Renal pelvis (tissue), 4 donors: ENCODE results near the gene RIOK1. TPM values are rescaled to one million over a fixed set of nuclear protein-coding genes. Genes with fewer than 3 reads are reported as not detected.

ENCODE experiments used
- DNase-seq: peaks from one replicate; pipeline ENCODE4 v3.0.0-alpha.2; 2013
- polyA plus RNA-seq, 3 donors: library from polyadenylated mRNA; unstranded; fragments of 120-200 nt; gene quantifications; one replicate each; pipeline ENCODE4 v1.2.1, GENCODE V29; 2013; ENCODE audit not compliant: insufficient read length in 3 of 3

RIOK1 gene
- polyA plus RNA-seq, 3 donors: 28.4 to 34.3 (median 33.4) TPM

DNA sequence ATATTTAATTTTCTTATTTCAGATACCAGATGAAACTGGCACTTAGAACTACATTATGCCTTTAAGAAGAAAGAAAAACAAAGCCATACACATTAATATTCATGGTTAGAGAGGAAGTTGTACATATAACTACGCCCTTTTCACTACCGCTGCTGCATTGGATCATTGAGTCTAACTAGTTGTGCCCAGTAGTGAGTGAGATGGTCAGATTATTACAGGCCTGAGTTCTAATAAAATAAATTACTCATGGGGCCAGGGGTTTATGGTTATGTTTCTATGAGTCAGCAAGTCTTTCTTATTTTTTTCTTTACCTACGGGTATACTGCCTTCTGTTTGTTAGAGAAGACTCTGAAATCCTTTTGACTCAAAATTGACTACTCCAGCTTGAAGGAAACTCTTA, 11.5 kb downstream of the RIOK1 start:
- DNase-seq: no peak

DNA sequence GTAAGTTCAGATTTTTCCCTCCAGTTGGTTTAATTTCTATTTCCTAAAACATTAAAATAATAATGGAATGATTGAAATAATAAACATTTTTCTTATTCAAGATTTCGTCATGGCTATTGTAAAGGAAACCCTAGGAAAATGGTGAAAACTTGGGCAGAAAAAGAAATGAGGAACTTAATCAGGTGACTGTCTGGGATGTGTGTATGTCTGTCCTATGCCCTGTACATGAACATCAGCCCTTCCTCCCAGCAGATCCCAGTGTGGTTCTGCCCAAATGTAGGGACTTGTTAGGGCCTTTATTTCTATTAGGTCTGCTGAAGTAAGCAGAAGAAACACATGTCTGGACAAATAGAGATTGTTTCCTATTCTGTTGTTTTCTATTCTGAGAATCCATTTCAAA, 13.1 kb downstream of the RIOK1 start:
- no peak for DNase-seq

DNA sequence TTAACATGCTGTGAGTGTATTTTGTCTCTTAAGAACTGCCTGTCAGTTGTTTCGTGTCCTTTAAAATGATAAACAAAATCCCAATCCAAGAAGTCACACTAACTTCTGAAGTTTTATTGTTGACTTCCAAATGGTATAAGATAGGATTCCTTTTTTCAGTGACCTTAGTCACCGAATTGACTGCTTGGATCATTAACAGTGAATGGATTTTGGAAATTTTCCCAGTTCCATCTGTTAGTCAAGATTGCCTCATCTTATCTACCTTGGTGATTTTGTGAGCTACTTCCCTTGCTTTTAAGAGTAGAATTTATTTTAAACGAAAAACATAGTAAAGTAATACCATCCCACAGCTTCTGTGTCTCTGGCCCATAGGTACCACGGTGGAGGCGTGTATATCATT, 14.9 kb downstream of the RIOK1 start:
- no peak for DNase-seq

DNA sequence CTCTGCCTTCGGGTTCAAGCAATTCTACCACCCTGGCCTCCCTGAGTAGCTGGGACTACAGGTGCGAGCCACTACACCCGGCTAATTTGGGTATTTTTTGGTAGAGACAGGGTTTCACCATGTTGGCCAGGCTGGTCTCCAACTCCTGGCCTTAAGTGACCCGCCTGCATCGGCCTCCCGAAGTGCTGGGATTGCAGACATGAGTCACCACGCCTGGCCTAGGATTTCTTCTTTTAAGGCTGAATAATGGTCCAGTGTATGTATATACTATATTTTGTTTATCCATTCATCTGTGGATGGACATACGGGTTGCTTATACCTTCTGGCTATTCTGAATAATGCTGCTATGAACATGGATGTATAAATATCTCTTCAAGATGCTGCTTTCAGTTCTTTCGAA, 17.1 kb downstream of the RIOK1 start:
- DNase-seq: no peak

DNA sequence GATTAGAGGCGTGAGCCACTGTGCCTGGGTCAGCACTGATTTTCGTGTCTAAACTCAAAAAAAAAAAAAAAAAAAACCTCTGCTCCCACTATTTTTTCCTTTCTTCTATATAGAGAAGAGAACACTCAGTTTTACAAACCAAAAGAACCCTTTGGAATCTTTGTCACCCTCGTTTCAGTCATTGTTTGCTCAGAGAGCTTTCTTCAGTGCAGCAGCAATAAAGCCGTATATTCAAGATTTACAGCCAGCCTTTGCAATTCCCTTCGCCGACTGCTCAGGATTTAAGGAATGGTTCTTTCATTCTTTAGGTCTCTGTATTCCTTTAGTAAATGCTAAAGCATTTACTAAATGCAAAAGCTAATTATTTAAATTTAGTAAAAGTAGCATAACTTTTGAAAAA, 20.1 kb downstream of the RIOK1 start:
- DNase-seq: no peak

DNA sequence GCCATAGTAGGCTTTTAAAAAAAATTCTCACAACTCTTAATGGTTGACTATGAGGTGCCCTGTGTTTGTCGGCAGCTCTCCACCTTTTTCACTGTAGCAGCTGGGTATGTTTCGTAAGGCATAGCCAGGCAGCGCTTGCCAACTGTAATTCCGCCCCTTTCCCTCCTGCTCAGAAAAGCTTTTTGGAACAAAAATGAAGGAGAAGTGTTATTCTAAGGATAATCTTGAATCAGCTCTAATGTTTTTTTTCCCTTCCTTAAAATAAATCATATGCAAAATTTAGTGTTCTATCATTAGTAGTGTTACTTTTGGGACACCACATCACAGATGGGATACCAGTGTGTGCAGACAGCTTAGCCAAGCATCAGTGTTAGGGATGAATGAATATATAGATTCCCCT, 21.2 kb downstream of the RIOK1 start:
- DNase-seq: no peak

DNA sequence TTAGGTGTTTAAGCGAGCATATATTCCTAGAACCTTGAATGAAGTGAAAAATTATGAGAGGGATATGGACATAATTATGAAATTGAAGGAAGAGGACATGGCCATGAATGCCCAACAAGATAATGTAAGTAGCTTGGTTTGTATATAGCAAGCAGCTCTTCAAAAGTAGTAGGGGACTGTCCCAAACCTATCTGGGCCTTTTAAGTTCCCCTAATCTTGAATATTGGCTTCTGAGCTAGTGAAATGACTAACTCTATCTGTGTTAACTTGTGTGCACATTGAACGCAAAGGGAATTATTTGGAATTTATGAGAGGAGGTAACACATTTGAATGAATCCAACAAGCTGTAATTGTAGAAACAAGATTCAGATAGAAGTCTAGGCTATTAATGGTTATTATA, 21.7 kb downstream of the RIOK1 start:
- no peak for DNase-seq

DNA sequence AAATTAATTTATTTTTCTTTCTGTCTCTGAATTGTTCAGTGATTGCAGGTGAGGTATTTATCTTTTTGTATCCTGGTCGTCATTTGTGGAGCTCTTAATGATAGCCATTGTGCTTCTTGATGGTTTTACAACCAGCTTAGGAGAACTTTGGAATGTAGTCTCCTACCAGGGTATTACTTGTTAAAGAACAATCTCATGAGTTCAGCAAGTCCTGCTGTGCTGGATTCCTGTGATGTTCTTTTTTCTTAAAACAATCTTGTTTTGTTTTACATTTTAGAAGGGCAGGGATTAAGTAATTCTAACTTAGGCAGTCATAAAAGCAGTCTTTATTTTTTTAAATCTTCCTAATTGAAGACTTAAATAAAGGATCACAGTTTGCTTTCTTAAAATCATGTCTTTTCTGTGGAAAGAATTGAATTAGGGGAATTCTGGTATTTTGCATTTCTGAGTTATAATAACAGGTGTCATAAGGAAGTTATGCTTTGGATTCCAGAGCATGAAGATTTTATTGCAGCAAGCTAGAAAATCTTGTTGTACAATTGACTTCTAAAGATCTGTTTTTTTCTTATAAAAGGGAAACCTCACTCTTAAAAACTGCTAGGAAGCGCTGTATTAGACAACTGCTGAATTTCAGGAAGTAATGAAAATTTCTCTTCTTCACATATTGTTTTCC, 23.7 kb downstream of the RIOK1 start:
- DNase-seq: no peak

DNA sequence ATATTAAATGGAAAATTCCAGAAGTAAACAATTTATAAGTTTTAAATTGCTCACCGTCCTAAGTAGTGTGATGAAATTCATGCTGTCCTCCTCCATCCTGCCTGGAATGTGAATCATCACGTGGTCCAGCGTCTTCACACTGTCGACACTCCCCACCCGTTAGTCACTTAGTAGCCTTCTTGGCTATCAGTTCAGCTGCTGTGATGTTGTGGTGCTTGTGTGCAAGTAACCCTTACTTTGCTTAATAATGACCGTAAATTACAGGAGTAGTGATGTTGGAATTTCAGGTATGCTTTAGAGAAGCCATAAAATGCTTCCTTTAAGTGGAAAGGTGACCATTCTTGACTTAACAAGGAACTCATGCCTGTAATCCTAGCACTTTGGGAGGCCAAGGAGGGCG, 25.2 kb downstream of the RIOK1 start:
- no peak for DNase-seq

DNA sequence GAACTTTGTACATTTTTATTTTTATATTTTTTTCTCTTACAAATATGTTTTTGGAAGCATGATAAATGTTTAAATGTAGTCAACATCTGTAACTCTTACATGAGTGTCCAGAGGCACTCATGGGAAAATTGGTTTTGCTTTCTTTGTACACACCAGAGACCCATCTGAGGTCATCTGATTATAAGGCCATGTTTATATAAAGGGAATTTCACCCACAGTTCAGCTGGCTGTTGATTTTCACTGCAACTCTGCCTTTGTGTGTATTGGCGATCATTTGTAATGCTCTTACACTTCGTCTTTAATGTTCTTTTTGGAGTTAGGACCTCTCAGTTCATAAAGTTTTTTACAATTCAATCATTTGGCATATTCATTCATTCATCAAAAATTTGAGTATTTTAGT, 28.1 kb downstream of the RIOK1 start:
- no peak for DNase-seq

DNA sequence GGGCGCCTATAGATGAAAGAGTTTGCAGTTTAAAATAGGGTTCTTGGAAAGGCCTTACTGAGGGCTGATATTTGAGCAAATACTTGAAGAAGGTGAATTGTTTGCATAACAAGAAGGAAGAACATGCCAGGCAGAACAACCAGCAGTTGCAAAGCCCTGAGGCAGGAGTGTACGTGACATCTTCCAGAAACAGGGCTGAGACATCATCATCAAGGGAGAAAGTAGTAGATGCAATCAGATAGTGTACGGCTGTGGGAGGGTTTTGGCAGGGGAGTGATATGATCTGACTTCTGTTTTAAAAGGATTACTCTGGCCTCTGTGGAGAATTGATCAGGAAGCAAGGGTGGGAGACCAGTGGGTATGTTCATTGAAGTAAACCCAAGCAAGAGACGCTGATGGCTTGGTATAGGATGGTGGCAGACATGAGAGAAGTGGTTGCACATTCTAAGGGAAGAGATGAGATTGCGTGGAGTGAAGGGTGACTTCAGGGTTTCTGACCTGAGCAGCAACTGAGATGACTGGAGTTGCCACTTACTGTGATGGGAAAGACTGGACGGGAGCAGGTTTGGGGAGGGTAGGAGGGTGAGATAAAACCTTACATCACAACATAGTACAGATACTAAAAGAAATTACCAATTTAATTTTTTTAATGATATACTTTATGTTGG, 28.8 kb downstream of the RIOK1 start:
- DNase-seq: no peak

DNA sequence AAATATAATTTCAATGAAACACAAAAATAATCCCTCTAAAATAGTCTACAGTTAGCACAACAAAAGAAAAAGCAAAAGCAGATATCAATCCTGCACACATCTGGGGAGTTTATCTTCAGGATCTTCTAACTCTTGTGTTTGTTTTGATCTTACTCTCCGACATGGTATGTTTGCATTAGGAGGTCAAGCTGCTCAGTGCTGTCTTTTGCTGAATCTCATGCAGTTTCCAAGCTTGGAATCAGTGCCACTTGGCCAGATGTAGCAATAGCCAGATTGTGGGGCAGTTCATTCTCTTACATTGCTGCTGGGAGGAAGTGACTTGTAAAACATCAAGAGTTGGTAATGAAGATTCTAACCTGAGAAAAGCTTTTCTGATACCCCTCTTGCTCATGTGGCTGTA, 29.5 kb downstream of the RIOK1 start:
- DNase-seq: no peak

DNA sequence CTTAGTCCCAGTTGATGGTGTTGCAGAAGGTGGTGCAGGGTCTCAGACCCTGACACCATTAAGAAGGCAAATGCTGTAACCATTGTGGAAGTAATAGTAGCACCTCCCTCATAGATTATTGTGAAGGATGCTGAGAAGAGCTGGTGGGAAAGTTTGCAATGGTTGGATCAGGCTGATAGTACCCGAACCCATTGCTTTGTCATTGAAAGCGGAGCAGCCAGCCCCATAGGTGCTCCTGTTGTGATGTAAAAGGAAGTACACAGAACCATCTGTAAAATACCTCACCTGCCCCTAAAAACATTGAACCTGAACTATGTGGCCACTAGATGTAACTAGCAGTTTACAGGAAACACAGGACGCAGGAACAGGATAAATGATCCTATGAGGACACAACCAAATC, 31.5 kb downstream of the RIOK1 start:
- no peak for DNase-seq

DNA sequence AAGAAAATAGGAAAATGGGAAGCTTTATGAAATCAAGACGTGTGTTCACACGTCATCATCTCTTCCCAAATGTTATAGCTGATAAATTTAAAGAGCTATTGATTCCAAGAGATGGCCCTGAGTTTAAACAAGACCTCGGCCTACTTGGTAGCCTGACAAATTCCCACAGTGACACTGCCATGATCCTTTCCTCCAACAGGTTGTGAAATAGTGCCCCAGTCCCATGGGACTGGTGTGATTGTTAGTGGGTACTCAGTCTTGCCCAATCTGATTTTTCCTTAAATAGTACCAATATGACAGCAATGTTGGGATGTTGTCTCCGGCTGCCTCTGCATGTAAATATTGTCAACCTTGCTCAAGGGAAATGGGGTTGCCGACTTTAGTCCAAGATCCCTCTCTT, 34.5 kb downstream of the RIOK1 start:
- no peak for DNase-seq

DNA sequence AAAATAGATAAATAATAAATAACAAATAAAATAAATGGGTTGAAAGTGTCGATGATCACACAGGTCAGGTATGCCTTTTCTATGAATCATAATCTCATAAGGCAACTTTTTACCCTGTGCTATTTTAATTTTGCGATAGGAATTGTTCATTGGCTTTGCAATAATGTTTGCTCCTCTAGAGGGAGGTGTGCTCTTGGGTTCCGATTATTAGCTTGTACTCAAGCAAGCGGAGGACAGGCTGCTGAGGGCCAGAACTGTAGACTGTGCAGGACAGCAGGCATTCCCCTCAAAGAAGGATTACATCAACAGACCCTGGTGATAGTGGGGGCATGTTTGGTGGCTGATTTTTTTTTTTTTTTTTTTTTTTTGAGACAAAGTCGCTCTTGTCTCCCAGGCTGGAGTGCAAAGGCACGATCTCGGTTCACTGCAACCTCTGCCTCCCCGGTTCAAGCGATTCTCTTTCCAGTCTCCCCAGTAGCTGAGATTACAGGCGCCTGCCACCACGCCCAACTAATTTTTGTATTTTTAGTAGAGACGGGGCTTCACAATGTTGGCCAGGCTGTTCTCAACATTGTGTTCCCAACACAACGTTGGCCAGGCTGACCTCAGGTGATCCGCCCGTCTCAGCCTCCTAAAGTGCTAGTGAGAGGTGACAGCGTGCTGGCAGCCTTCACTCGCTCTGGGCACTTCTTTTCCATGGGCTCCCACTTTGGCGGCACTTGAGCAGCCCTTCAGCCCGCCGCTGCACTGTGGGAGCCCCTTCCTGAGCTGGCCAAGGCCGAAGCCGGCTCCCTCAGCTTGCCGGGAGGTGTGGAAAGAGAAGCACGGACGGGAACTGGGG, 35.6 kb downstream of the RIOK1 start:
- DNase-seq: no peak

DNA sequence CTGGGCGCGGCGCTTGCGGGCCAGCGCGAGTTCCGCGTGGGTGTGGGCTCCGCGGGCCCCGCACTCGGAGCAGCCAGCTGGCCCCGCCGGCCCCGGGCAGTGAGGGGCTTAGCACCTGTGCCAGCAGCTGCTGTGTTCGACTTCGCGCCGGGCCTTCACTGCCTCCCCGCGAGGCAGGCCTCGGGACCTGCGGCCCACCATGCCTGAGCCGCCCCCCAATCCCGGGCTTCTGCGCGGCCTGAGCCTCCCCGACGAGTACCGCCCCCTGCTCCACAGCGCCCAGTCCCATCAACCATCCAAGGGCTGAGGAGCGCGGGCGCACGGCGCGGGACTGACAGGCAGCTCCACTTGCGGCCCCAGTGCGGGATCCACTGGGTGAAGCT, 36.2 kb downstream of the RIOK1 start:
- no peak for DNase-seq

DNA sequence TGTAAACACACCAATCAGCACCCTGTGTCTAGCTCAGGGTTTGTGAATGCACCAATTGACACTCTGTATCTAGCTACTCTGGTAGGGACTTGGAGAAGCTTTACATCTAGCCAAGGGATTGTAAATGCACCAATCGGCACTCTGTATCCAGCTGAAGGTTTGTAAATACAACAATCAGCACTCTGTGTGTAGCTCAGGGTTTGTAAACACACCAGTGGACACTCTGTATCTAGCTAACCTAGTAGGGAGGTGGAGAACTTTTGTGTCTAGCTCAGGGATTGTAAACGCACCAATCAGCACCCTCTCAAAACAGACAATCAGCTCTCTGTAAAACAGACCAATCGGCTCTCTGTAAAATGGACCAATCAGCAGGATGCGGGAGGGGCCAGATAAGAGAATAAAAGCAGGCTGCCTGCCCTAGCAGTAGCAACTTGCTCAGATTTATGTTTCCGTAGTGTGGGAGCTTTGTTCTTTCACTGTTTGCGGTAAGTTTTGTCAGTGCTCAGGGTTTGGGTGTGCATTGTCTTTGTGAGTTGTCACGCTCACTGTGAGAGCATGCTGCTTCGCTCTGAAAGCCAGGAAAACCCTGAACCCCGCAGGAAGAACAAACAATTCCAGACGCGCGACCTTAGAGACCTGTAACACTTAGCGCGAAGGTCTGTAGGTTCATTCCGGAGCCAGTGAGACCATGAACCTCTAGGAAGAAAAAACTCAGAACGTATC, 37.0 kb downstream of the RIOK1 start:
- DNase-seq: no peak

DNA sequence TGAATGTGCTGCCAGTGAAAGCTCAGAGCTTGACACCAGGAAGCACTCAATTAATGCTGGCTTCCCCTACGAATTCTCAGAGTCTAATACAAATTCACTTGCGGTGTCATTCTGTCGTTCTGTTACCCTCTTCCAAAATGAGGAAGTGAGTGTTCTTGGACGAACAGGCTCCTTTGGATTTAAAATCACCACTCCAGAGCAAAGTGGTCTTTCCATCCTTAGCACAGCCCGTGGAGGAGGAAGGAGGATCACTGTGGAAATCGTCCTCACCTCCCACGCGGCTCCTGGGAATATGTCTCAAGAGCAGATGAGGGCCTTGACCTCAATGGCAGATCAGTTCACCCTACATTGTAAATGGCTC, 41.7 kb downstream of the RIOK1 start:
- no peak for DNase-seq

DNA sequence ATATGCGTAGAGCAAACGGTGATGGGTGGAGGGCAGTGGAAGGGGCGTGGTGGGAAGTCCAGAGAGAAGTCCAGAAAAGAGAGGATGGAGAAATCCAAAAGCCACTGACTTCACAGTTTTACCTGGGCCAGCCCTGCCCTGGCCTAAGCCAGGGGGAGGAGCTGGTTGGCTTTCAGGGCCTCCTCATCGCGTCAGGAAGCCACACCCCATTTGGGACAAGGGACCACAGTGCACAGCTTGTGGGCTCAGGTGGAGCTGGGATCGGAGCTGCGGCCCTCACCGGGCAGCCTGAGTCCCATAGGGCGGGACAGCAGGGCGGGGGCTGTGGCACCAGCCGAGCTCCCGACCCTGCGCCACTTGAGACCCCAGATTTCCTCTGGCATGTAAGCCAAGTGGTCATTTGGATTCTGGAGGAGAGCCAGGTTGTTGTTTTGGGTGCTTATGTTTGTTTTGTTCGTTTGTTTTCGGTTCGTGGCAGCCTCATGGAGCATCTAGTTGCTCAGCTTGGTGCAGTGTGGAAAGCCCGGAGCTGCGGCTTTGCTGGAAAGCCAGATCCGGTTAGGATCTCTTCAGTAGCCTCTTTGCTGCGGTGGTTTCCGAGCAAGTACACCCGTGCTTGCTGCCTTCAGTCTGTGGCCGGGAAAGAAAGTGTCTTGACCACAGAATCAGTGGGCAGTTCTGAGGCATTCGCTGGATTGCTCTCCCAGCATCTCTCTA, 42.2 kb downstream of the RIOK1 start:
- no peak for DNase-seq

DNA sequence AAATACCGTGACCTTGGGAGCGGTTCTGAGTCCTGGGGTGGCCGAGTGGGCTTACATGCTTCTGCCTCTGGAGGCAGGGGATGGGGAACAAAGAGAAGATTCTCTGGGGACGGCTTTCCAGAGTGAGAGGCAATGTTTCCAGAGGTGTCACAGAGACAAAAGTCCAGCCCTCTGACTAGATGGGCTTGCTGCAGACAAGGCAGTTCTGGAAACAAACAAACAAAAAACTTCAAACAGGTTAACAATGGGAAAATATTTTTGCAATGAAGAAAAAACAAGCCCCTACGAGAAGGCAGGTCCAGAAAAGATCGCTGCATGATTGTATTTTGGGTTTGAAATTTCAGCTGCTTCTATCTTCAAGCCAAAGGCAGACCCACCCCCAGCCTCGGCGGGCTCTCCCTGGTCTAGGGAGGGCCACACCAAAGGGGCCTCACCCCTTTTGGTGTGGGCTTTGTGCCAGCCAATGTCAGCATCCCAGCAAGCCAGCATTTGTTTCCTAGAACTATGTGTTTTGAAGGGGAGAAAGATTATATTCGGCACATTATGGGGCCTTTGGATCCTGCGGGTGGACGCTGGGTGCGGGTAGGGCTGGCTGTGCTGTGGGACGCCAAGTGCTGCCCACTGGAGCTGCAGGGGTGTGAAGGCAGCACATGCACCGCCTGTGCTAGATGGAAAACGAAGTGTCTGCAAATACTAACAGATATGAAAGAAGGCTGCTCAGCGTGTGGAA, 42.9 kb downstream of the RIOK1 start:
- DNase-seq: no peak

DNA sequence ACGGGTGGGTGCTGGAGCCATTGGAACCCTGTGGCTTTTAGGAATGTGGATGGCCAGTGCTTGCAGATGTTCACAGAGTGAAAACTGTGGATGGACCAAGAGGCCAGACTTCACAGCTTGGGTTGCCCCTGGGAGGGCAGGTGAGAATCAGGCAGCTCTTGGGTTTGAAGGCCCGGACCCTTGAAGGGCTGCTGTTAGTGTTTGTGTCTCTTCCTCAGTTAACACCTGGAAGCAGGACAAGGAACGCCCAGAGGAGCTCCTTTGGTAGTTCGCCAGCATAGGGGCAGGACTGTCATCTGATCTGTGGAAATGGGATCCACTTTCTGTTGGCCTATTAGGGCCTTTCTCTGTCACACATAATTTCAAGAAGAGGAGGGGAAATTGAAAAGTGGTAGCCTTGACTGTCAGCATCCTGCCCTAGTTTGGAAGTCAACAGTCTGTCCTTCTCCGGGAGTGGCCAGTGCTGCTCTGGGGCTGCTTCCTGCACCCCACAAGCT, 43.6 kb downstream of the RIOK1 start:
- no peak for DNase-seq
